Vagina (tissue), 2 donors: Measurements from ENCODE around the gene SMOC1. TPM values are rescaled to one million over a fixed set of nuclear protein-coding genes. Genes with fewer than 3 reads are reported as not detected.

Experiments used
- DNase-seq, 2 donors: peaks; one replicate each; pipeline ENCODE4 v3.0.0-alpha.2; 2017; ENCODE audit errors: extremely low spot score in 2 of 2
- H3K27ac ChIP-seq: fragments of 200-600 bp; sonication (generic); one replicate; pipeline ENCODE4 v1.5.1; 2019
- H3K27me3 ChIP-seq: fragments of 200-600 bp; sonication (generic); one replicate; pipeline ENCODE4 v1.5.1; 2019
- H3K36me3 ChIP-seq, 2 donors: fragments of 200-600 bp; sonication (generic); one replicate each; pipeline ENCODE4 v1.5.1; 2017 to 2019
- H3K4me1 ChIP-seq: fragments of 200-600 bp; sonication (generic); one replicate; pipeline ENCODE4 v1.5.1; 2019
- H3K4me3 ChIP-seq, 2 donors: fragments of 200-600 bp; sonication (generic); 1 replicate in 1 of 2; 2 replicates in 1 of 2; pipeline ENCODE4 v1.5.1; 2016 to 2019
- H3K9me3 ChIP-seq: fragments of 200-600 bp; sonication (generic); one replicate; pipeline ENCODE4 v1.5.1; 2019
- CTCF ChIP-seq, 3 experiments: fragments of 450-650 bp in 2 of 3; fragments of 200-600 bp in 1 of 3; sonication (generic) in 1 of 3; IDR thresholded peaks; one replicate each; pipeline ENCODE4 v1.5.1; 2017 to 2019; ENCODE audit warnings: antibody characterized with exemption in 3 of 3, mild to moderate bottlenecking in 2 of 3, moderate library complexity in 2 of 3
- POLR2A ChIP-seq, 2 donors: fragments of 450-650 bp; IDR thresholded peaks; one replicate each; pipeline ENCODE4 v1.6.1; 2017; ENCODE audit warnings: antibody characterized with exemption in 2 of 2, mild to moderate bottlenecking in 2 of 2, moderate library complexity in 2 of 2
- POLR2AphosphoS5 ChIP-seq, 2 donors: sonication (generic); formaldehyde crosslinking; IDR thresholded peaks; one replicate each; pipeline ENCODE4 v1.9.0; 2017; ENCODE audit warnings: antibody characterized with exemption in 2 of 2, mild to moderate bottlenecking in 2 of 2, low read depth in 1 of 2; ENCODE audit not compliant: insufficient read depth in 1 of 2
- intact Hi-C: fragments of 100-400 bp; cut with DNase I; formaldehyde crosslinking; loops from one replicate; pipeline ENCODE4 v1.15.1; 2023
- total RNA-seq: library from RNA; depleted of rRNA; stranded (reverse); fragments of >200 nt; gene quantifications from one replicate; pipeline ENCODE4 v1.2.3, GENCODE V29; 2016

The SMOC1 gene
- total RNA-seq, 1 donor from 2014 or later = 9.8 TPM

GRCh38 chr14:70032016-70032415 lies 152.8 kb downstream of the SMOC1 start:
- no peaks in the 10 kb centered on the region for H3K4me1 ChIP-seq
- H3K27me3 ChIP-seq = no peaks in the 10 kb centered on the region
- no peak overlapping the region for H3K4me3 ChIP-seq
- TF ChIP-seq CTCF (IDR thresholded peaks at IDR 0.05) = no peak
- no peak for TF ChIP-seq POLR2A (IDR thresholded peaks at IDR 0.05)
- TF ChIP-seq POLR2AphosphoS5 (IDR thresholded peaks at IDR 0.05; ENCODE audit: insufficient read depth in 1 of 2, low read depth in 1 of 2) = no peak
- H3K36me3 ChIP-seq = no peaks in the 10 kb centered on the region
- DNase-seq = no peak
- intact Hi-C loops = no loop called here
- no peak overlapping the region for H3K27ac ChIP-seq
- H3K9me3 ChIP-seq = no peaks in the 10 kb centered on the region

GRCh38 chr14:70032447-70032846 lies 153.2 kb downstream of the SMOC1 start:
- TF ChIP-seq POLR2A (IDR thresholded peaks at IDR 0.05) (no peak), CTCF (IDR thresholded peaks at IDR 0.05) (no peak), POLR2AphosphoS5 (IDR thresholded peaks at IDR 0.05; ENCODE audit: insufficient read depth in 1 of 2, low read depth in 1 of 2) (no peak)
- Histone ChIP-seq H3K4me1 (no peaks in the 10 kb centered on the region), H3K4me3 (no peak overlapping the region), H3K27ac (no peak overlapping the region), H3K36me3 (no peaks in the 10 kb centered on the region), H3K9me3 (no peaks in the 10 kb centered on the region), H3K27me3 (no peaks in the 10 kb centered on the region)
- intact Hi-C loops = no loop called here
- DNase-seq = no peak

- no peak for TF ChIP-seq POLR2A (IDR thresholded peaks at IDR 0.05)
- no peak for TF ChIP-seq CTCF (IDR thresholded peaks at IDR 0.05)
- no peak for TF ChIP-seq POLR2AphosphoS5 (IDR thresholded peaks at IDR 0.05; ENCODE audit: insufficient read depth in 1 of 2, low read depth in 1 of 2)
- DNase-seq = no peak
- Histone ChIP-seq H3K4me3 (no peak overlapping the region), H3K27me3 (no peaks in the 10 kb centered on the region), H3K36me3 (no peaks in the 10 kb centered on the region), H3K27ac (no peak overlapping the region), H3K9me3 (no peaks in the 10 kb centered on the region), H3K4me1 (no peaks in the 10 kb centered on the region)
- intact Hi-C loops = no loop called here
Observed at GRCh38 chr14:70033116-70033515, 153.9 kb downstream of the SMOC1 start.

- no peaks in the 10 kb centered on the region for H3K27me3 ChIP-seq
- H3K4me3 ChIP-seq = no peak overlapping the region
- DNase-seq = no peak
- no peaks in the 10 kb centered on the region for H3K9me3 ChIP-seq
- H3K27ac ChIP-seq = no peak overlapping the region
- TF ChIP-seq POLR2A (IDR thresholded peaks at IDR 0.05) (no peak), POLR2AphosphoS5 (IDR thresholded peaks at IDR 0.05; ENCODE audit: insufficient read depth in 1 of 2, low read depth in 1 of 2) (no peak), CTCF (IDR thresholded peaks at IDR 0.05) (no peak)
- H3K4me1 ChIP-seq = no peaks in the 10 kb centered on the region
- intact Hi-C loops = no loop called here
- H3K36me3 ChIP-seq = no peaks in the 10 kb centered on the region
Observed at GRCh38 chr14:70033561-70033960, 154.3 kb downstream of the SMOC1 start.

- intact Hi-C loops = no loop called here
- Histone ChIP-seq H3K27ac (no peak overlapping the region), H3K27me3 (no peaks in the 10 kb centered on the region), H3K4me3 (no peak overlapping the region), H3K36me3 (no peaks in the 10 kb centered on the region), H3K4me1 (no peaks in the 10 kb centered on the region), H3K9me3 (no peaks in the 10 kb centered on the region)
- DNase-seq = no peak
- TF ChIP-seq POLR2A (IDR thresholded peaks at IDR 0.05) (no peak), POLR2AphosphoS5 (IDR thresholded peaks at IDR 0.05; ENCODE audit: insufficient read depth in 1 of 2, low read depth in 1 of 2) (no peak), CTCF (IDR thresholded peaks at IDR 0.05) (no peak)
Observed at GRCh38 chr14:70034257-70034656, 155.0 kb downstream of the SMOC1 start.
